ENCODE data around the gene NXPE3. TPM values are rescaled to one million over a fixed set of nuclear protein-coding genes. Genes with fewer than 3 reads are reported as not detected.

The NXPE3 gene
- total and polyA plus RNA-seq, 2 of the 8 experiments (the other 6 are each of a cell fraction or from before 2014, with no cell fraction given), result 10.9 to 22.7 TPM

DNA sequence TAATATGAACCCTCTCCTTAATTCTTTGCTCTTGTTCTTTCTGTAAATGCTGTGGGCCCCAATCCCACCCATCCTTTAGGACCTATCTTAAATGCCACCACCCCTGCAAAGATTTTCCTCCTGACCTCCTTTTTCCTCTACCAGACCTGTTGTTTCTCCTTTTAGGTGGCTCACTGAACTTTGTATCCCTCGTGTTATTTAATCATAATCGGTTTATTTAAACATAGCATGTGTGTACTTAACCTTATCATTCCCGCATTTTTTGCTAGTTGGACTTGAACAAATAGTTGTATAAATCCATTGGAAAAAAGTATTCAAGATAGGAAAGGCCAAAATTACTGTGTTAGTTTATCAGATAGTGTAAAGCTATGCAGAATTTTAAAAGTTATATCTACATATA lies 69.3 kb downstream of the NXPE3 start (continued):
- TF ChIP-seq RBBP5 (IDR thresholded peaks at IDR 0.05; ENCODE audit: borderline replicate concordance, low read depth, low read length), result no peak
- TF ChIP-seq, protein P1, sequence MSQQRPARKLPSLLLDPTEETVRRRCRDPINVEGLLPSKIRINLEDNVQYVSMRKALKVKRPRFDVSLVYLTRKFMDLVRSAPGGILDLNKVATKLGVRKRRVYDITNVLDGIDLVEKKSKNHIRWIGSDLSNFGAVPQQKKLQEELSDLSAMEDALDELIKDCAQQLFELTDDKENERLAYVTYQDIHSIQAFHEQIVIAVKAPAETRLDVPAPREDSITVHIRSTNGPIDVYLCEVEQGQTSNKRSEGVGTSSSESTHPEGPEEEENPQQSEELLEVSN (IDR thresholded peaks at IDR 0.05), result no peak
